Measurements from ENCODE around the gene MICALL2.

Gene MICALL2

GRCh38 chr7:1427064-1427657 lies 32.1 kb downstream of the MICALL2 start:
- H3K27me3 ChIP-seq (ENCODE audit: insufficient read depth, low read length, poor library complexity, severe bottlenecking): no peaks in the 10 kb centered on the region
- TF ChIP-seq CTCF (conservative IDR thresholded peaks at IDR 0.05; ENCODE audit: low read length): no peak
- no peak for TF ChIP-seq EZH2phosphoT487 (IDR thresholded peaks at IDR 0.05; ENCODE audit: borderline replicate concordance)
- no peaks in the 10 kb centered on the region for H3K4me1 ChIP-seq (ENCODE audit: insufficient read depth, low read length, poor library complexity, severe bottlenecking)
- no peak overlapping the region for H3K9ac ChIP-seq (ENCODE audit: low read depth, low read length, poor library complexity, severe bottlenecking)
- H3K9me2 ChIP-seq (replicated peaks; ENCODE audit: low read depth, low read length): no peaks in the 10 kb centered on the region
- H4K20me1 ChIP-seq (ENCODE audit: insufficient read depth, low read length, poor library complexity, severe bottlenecking): no peaks in the 10 kb centered on the region
- H3K36me3 ChIP-seq (ENCODE audit: insufficient read depth, low read length): no peaks in the 10 kb centered on the region
- H3K79me2 ChIP-seq (ENCODE audit: insufficient read depth, low read length): no peaks in the 10 kb centered on the region
- H2AFZ ChIP-seq (ENCODE audit: low read length): no peak overlapping the region
- H3K4me2 ChIP-seq (ENCODE audit: low read depth, low read length, poor library complexity, severe bottlenecking): no peak overlapping the region
- no peaks in the 10 kb centered on the region for H3K9me3 ChIP-seq (ENCODE audit: insufficient read depth, low read depth, low read length)
- H3K4me3 ChIP-seq (ENCODE audit: low read length, poor library complexity, severe bottlenecking): no peak overlapping the region
- no peaks in the 10 kb centered on the region for H3F3A ChIP-seq (ENCODE audit: low read depth)

GRCh38 chr7:1426474-1426873 lies 32.8 kb downstream of the MICALL2 start:
- Histone ChIP-seq H3K9me3 (ENCODE audit: insufficient read depth, low read depth, low read length) (no peaks in the 10 kb centered on the region), H3K27me3 (ENCODE audit: insufficient read depth, low read length, poor library complexity, severe bottlenecking) (no peaks in the 10 kb centered on the region), H2AFZ (ENCODE audit: low read length) (no peak overlapping the region), H4K20me1 (ENCODE audit: insufficient read depth, low read length, poor library complexity, severe bottlenecking) (no peaks in the 10 kb centered on the region), H3K4me1 (ENCODE audit: insufficient read depth, low read length, poor library complexity, severe bottlenecking) (no peaks in the 10 kb centered on the region), H3K79me2 (ENCODE audit: insufficient read depth, low read length) (no peaks in the 10 kb centered on the region), H3F3A (ENCODE audit: low read depth) (no peaks in the 10 kb centered on the region), H3K9ac (ENCODE audit: low read depth, low read length, poor library complexity, severe bottlenecking) (no peak overlapping the region), H3K4me3 (ENCODE audit: low read length, poor library complexity, severe bottlenecking) (no peak overlapping the region), H3K4me2 (ENCODE audit: low read depth, low read length, poor library complexity, severe bottlenecking) (no peak overlapping the region), H3K36me3 (ENCODE audit: insufficient read depth, low read length) (no peaks in the 10 kb centered on the region), H3K9me2 (replicated peaks; ENCODE audit: low read depth, low read length) (no peaks in the 10 kb centered on the region)
- TF ChIP-seq EZH2phosphoT487 (IDR thresholded peaks at IDR 0.05; ENCODE audit: borderline replicate concordance): no peak
- TF ChIP-seq CTCF (conservative IDR thresholded peaks at IDR 0.05; ENCODE audit: low read length): no peak

- Histone ChIP-seq H3K9ac (ENCODE audit: low read depth, low read length, poor library complexity, severe bottlenecking) (no peak overlapping the region), H3K9me3 (ENCODE audit: insufficient read depth, low read depth, low read length) (no peaks in the 10 kb centered on the region), H3K4me2 (ENCODE audit: low read depth, low read length, poor library complexity, severe bottlenecking) (no peak overlapping the region), H3K79me2 (ENCODE audit: insufficient read depth, low read length) (no peaks in the 10 kb centered on the region), H3K4me1 (ENCODE audit: insufficient read depth, low read length, poor library complexity, severe bottlenecking) (no peaks in the 10 kb centered on the region), H2AFZ (ENCODE audit: low read length) (no peak overlapping the region), H3K4me3 (ENCODE audit: low read length, poor library complexity, severe bottlenecking) (no peak overlapping the region), H3K9me2 (replicated peaks; ENCODE audit: low read depth, low read length) (no peaks in the 10 kb centered on the region), H3K27me3 (ENCODE audit: insufficient read depth, low read length, poor library complexity, severe bottlenecking) (no peaks in the 10 kb centered on the region), H3F3A (ENCODE audit: low read depth) (no peaks in the 10 kb centered on the region), H4K20me1 (ENCODE audit: insufficient read depth, low read length, poor library complexity, severe bottlenecking) (no peaks in the 10 kb centered on the region), H3K36me3 (ENCODE audit: insufficient read depth, low read length) (no peaks in the 10 kb centered on the region)
- TF ChIP-seq EZH2phosphoT487 (IDR thresholded peaks at IDR 0.05; ENCODE audit: borderline replicate concordance) (no peak), CTCF (conservative IDR thresholded peaks at IDR 0.05; ENCODE audit: low read length) (no peak)
Observed at GRCh38 chr7:1425292-1426136, 33.8 kb downstream of the MICALL2 start.
